Keratinocyte (primary cell): ENCODE results near the gene ACOXL. TPM values are rescaled to one million over a fixed set of nuclear protein-coding genes. Genes with fewer than 3 reads are reported as not detected.

Source experiments
- DNase-seq: peaks from one replicate; pipeline ENCODE4 v3.0.0-alpha.2; 2011; ENCODE audit warnings: low read depth, missing footprints, low spot score
- FAIRE-seq: peaks from 2 replicates; lab custom pipeline; 2011; peaks lifted over from hg19 to GRCh38; lab: Jason Lieb, UNC
- H2AFZ ChIP-seq: 2 replicates; pipeline ENCODE4 v1.6.0; 2012; ENCODE audit warnings: low read length, control low read depth, inconsistent platforms; ENCODE audit not compliant: control insufficient read depth
- H3K27ac ChIP-seq: 2 replicates; pipeline ENCODE4 v1.5.1; 2011; ENCODE audit warnings: low read length; ENCODE audit not compliant: control insufficient read depth, insufficient read depth
- H3K27me3 ChIP-seq: 3 replicates; pipeline ENCODE4 v1.6.0; 2011; ENCODE audit warnings: low read length; ENCODE audit not compliant: control insufficient read depth, insufficient read depth; ENCODE audit errors: extremely low read depth
- H3K36me3 ChIP-seq, 2 experiments: 2 replicates in 1 of 2; 3 replicates in 1 of 2; pipeline ENCODE4 v1.5.1; 2011; ENCODE audit warnings: low read length in 2 of 2, mild to moderate bottlenecking in 1 of 2; ENCODE audit not compliant: control insufficient read depth in 2 of 2, insufficient read depth in 2 of 2; ENCODE audit errors: extremely low read depth in 1 of 2
- H3K4me1 ChIP-seq: 3 replicates; pipeline ENCODE4 v1.5.1; 2011; ENCODE audit warnings: low read length; ENCODE audit not compliant: control insufficient read depth, insufficient read depth; ENCODE audit errors: extremely low read depth
- H3K4me2 ChIP-seq: 3 replicates; pipeline ENCODE4 v1.6.0; 2011; ENCODE audit warnings: low read depth, low read length; ENCODE audit not compliant: control insufficient read depth, insufficient read depth; ENCODE audit errors: extremely low read depth
- H3K4me3 ChIP-seq, 3 experiments: fragments of 200-600 bp in 1 of 3; sonication (generic) in 1 of 3; 2 replicates in 2 of 3; 3 replicates in 1 of 3; pipeline ENCODE4 v1.5.1; 2011 to 2016; ENCODE audit warnings: low read length in 3 of 3, mild to moderate bottlenecking in 3 of 3, control low read depth in 2 of 3, inconsistent platforms in 1 of 3, low read depth in 1 of 3, mixed read lengths in 1 of 3, mixed run types in 1 of 3, moderate library complexity in 1 of 3; ENCODE audit not compliant: control insufficient read depth in 2 of 3, insufficient read depth in 2 of 3; ENCODE audit errors: extremely low read depth in 1 of 3
- H3K79me2 ChIP-seq: 2 replicates; pipeline ENCODE4 v1.6.0; 2012; ENCODE audit warnings: low read length; ENCODE audit not compliant: control insufficient read depth, insufficient read depth
- H3K9ac ChIP-seq: 3 replicates; pipeline ENCODE4 v1.6.0; 2011; ENCODE audit warnings: low read length; ENCODE audit not compliant: control insufficient read depth, insufficient read depth; ENCODE audit errors: extremely low read depth
- H3K9me1 ChIP-seq: 3 replicates; pipeline ENCODE4 v1.6.0; 2011; ENCODE audit warnings: low read length; ENCODE audit not compliant: control insufficient read depth, insufficient read depth; ENCODE audit errors: extremely low read depth
- H3K9me3 ChIP-seq: 2 replicates; pipeline ENCODE4 v1.5.1; 2012; ENCODE audit warnings: low read depth, low read length; ENCODE audit not compliant: control insufficient read depth
- H4K20me1 ChIP-seq: 3 replicates; pipeline ENCODE4 v1.6.0; 2011; ENCODE audit warnings: low read length; ENCODE audit not compliant: control insufficient read depth, insufficient read depth; ENCODE audit errors: extremely low read depth
- CTCF ChIP-seq, 3 experiments: IDR thresholded peaks in 1 of 3; conservative IDR thresholded peaks in 1 of 3; optimal IDR thresholded peaks in 1 of 3; 2 replicates in 2 of 3; 3 replicates in 1 of 3; pipeline versions ENCODE3 to v1.5.1; 2011; ENCODE audit warnings: low read length in 3 of 3, mild to moderate bottlenecking in 3 of 3, moderate library complexity in 2 of 3, control low read depth in 1 of 3, inconsistent platforms in 1 of 3; ENCODE audit not compliant: insufficient read depth in 2 of 3; ENCODE audit errors: extremely low read depth in 1 of 3
- EZH2 ChIP-seq: IDR thresholded peaks from one replicate; pipeline ENCODE4 v1.6.1; 2012; ENCODE audit warnings: inconsistent platforms, mild to moderate bottlenecking, low read length, moderate library complexity
- dilution Hi-C: fragments of 300-500 bp; cut with MboI; formaldehyde crosslinking; loops from one replicate; pipeline ENCODE4 v1.7.0; 2020; ENCODE audit warnings: low sequenced_read_pairs; ENCODE audit not compliant: extremely low pct_ligation_motif_present
- polyA plus RNA-seq, 5 experiments: library from polyadenylated mRNA; depleted of rRNA in 3 of 5; stranded (reverse) in 3 of 5; stranded (forward) in 1 of 5; unstranded in 1 of 5; fragments of >200 nt; gene quantifications; 1 replicate in 1 of 5; 2 replicates in 3 of 5; 3 replicates in 1 of 5; pipeline versions ENCODE4 v1.2.1 to v1.2.3, GENCODE V29; 2011 to 2012; ENCODE audit warnings: missing spikeins in 2 of 5, low read depth in 1 of 5, low replicate concordance in 1 of 5

ACOXL gene
- polyA plus RNA-seq, 1 donor (not counting 4 experiments of a cell fraction or from before 2014, with no cell fraction given), result 0.04 TPM

- Histone ChIP-seq H3K36me3 (no peaks in the 10 kb centered on the region), H3K4me1 (no peaks in the 10 kb centered on the region), H3K27ac (no peak overlapping the region), H3K9me1 (no peaks in the 10 kb centered on the region), H3K27me3 (peaks cover 10% of the 10 kb centered on the region), H3K9me3 (no peaks in the 10 kb centered on the region), H3K9ac (no peak overlapping the region), H3K79me2 (no peaks in the 10 kb centered on the region), H4K20me1 (no peaks in the 10 kb centered on the region), H2AFZ (no peak overlapping the region), H3K4me3 (no peak overlapping the region), H3K4me2 (no peak overlapping the region)
- DNase-seq, result no peak
- TF ChIP-seq CTCF (optimal IDR thresholded peaks at IDR 0.05 in 1 of 3, IDR thresholded peaks at IDR 0.05 in 1 of 3, conservative IDR thresholded peaks at IDR 0.05 in 1 of 3; ENCODE audit: extremely low read depth in 1 of 3, insufficient read depth in 2 of 3, low read length in 3 of 3) (no peak), EZH2 (no peak)
- no peak for FAIRE-seq
- dilution Hi-C loops, result no loop called here
These were observed 258.1 kb downstream of the ACOXL start for GRCh38 chr2:110990440-110990839.

GRCh38 chr2:110991911-110992310, 259.5 kb downstream of the ACOXL start:
- FAIRE-seq (no peak), DNase-seq (no peak)
- no peaks in the 10 kb centered on the region for H3K4me1 ChIP-seq
- H3K9me1 ChIP-seq, result no peaks in the 10 kb centered on the region
- H2AFZ ChIP-seq, result no peak overlapping the region
- no peaks in the 10 kb centered on the region for H3K36me3 ChIP-seq
- peaks cover 20% of the 10 kb centered on the region for H3K27me3 ChIP-seq
- TF ChIP-seq EZH2, result no peak
- TF ChIP-seq CTCF (optimal IDR thresholded peaks at IDR 0.05 in 1 of 3, IDR thresholded peaks at IDR 0.05 in 1 of 3, conservative IDR thresholded peaks at IDR 0.05 in 1 of 3; ENCODE audit: extremely low read depth in 1 of 3, insufficient read depth in 2 of 3, low read length in 3 of 3), result no peak
- no peak overlapping the region for H3K4me3 ChIP-seq
- dilution Hi-C loops, result no loop called here
- no peaks in the 10 kb centered on the region for H4K20me1 ChIP-seq
- no peak overlapping the region for H3K27ac ChIP-seq
- H3K79me2 ChIP-seq, result no peaks in the 10 kb centered on the region
- no peak overlapping the region for H3K9ac ChIP-seq
- no peaks in the 10 kb centered on the region for H3K9me3 ChIP-seq
- H3K4me2 ChIP-seq, result no peak overlapping the region
